Heart left ventricle (tissue), 13 donors: ENCODE data around the gene EXOSC5.

Source experiments
- POLR2A ChIP-seq, 2 donors: fragments of 450-650 bp; IDR thresholded peaks; one replicate each; pipeline ENCODE4 v1.6.1; 2017; ENCODE audit warnings: antibody characterized with exemption in 2 of 2, mild to moderate bottlenecking in 2 of 2, moderate library complexity in 2 of 2
- TF ChIP-seq, protein P1 (sequence below), 12 donors: fragments of 200-600 bp; sonication (generic) in 4 of 12; IDR thresholded peaks; one replicate each; pipeline versions ENCODE4 v1.5.0 to v1.8.0; 2018 to 2022; ENCODE audit warnings: antibody characterized with exemption in 12 of 12, mild to moderate bottlenecking in 5 of 12
- donor health status: ischemic (EF 13 %, LVEDD 7.1; RV severe dilation, severe dysfunction).
- donor health status: DM: no; HTN: yes; CAD: no.
- donor health status: DM: no; HTN: no; CAD: no.
- donor health status: ischemic (EF 25% LVEDD 6.9; RV normal size, moderate dysfunction).
- donor health status: ischemic (EF 25% LVEDD 5.7; RV mildly dilated, moderate dysfunction).
- donor health status: ischemic (EF 35%, LVEDD 5.7; RV mildly dilated, moderate dysfunction).
- donor health status: nonischemic (EF 11% LVEDD 7.7; RV severe dilation, severe dysfunction).
- donor health status: DM: yes; HTN: yes; CAD: no.
- donor health status: PGD.
- donor health status: ischemic (EF 29% LVEDD 5.4; RV normal size, mild dysfunction).
- donor health status: nonischemic (EF 23%, LVEDD 6.1; RV moderate dilation, normal function).

DNA sequence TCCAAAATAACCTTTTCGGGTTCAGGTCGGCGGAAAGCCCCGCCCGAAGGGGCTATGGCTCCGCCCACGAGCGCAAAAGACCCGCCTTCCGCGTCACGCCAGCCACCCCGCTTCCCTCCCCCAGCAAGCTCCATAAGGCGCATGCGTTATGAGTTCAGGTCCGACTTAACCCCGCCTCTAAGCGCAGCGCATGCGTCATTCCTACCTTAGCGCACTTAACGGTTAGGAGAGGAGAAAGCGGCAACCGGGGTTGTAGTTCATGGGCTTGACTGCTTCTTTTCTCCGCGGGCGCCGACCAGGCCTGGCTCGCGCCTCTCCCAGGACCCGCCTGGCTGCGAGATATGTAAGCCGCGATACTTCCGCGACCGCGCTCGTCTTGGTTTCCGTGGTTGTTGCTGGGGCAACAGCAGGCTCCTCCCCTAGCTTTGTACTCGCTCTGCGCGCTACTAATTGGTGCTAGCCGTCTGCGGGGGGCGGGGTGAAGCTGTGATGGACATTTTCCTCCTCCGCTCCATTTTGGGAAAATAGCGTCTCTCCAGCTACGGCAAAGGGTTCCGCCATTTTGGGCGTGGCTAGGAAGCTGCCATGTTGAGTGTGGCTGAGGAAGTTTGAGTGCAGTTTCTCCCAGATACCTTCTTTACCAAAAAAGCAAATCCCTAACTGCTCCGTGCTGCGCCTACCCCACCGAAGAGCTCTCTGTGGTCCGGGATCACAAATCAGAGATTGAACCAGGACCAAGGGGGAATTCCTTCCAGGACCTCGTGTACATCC lies 33.2 kb downstream of the EXOSC5 start, which contains the start of gene B9D2:
- TF ChIP-seq POLR2A (IDR thresholded peaks at IDR 0.05): peak in 1 of 2 donors; percentile 66
- TF ChIP-seq, protein P1, sequence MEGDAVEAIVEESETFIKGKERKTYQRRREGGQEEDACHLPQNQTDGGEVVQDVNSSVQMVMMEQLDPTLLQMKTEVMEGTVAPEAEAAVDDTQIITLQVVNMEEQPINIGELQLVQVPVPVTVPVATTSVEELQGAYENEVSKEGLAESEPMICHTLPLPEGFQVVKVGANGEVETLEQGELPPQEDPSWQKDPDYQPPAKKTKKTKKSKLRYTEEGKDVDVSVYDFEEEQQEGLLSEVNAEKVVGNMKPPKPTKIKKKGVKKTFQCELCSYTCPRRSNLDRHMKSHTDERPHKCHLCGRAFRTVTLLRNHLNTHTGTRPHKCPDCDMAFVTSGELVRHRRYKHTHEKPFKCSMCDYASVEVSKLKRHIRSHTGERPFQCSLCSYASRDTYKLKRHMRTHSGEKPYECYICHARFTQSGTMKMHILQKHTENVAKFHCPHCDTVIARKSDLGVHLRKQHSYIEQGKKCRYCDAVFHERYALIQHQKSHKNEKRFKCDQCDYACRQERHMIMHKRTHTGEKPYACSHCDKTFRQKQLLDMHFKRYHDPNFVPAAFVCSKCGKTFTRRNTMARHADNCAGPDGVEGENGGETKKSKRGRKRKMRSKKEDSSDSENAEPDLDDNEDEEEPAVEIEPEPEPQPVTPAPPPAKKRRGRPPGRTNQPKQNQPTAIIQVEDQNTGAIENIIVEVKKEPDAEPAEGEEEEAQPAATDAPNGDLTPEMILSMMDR (IDR thresholded peaks at IDR 0.05): no peak
